Mesendoderm (in vitro differentiated cells): ENCODE data around the gene CD52.
A peak's percentile ranks its signal among the peaks of the same experiment; 100 is the strongest.

Source experiments
- DNase-seq: peaks from one replicate; pipeline ENCODE4 v3.0.0; 2013
- H2AK5ac ChIP-seq: 2 replicates; pipeline ENCODE4 v1.6.1; 2013; ENCODE audit warnings: low read length, inconsistent platforms
- H2BK120ac ChIP-seq: 2 replicates; pipeline ENCODE4 v1.6.1; 2013; ENCODE audit warnings: low read depth, mild to moderate bottlenecking, low read length, moderate library complexity, mixed read lengths
- H2BK15ac ChIP-seq: replicated peaks from 2 replicates; pipeline ENCODE4 v1.6.1; 2013; ENCODE audit warnings: low read depth, mild to moderate bottlenecking, moderate library complexity
- H2BK5ac ChIP-seq: 2 replicates; pipeline ENCODE4 v1.6.1; 2013; ENCODE audit warnings: low read length, inconsistent platforms
- H3K18ac ChIP-seq: 2 replicates; pipeline ENCODE4 v1.6.1; 2013; ENCODE audit warnings: mild to moderate bottlenecking, low read length, mixed read lengths
- H3K23ac ChIP-seq: one replicate; pipeline ENCODE4 v1.6.1; 2013; ENCODE audit warnings: low read length
- H3K27ac ChIP-seq: 2 replicates; pipeline ENCODE4 v1.5.1; 2013; ENCODE audit warnings: low read depth, mild to moderate bottlenecking, inconsistent platforms, low read length, moderate library complexity
- H3K27me3 ChIP-seq: 2 replicates; pipeline ENCODE4 v1.6.1; 2013; ENCODE audit warnings: low read length, control low read depth, mild to moderate bottlenecking, inconsistent platforms; ENCODE audit not compliant: insufficient read depth, poor library complexity
- H3K36me3 ChIP-seq: 2 replicates; pipeline ENCODE4 v1.6.1; 2013; ENCODE audit warnings: low read length, inconsistent platforms; ENCODE audit not compliant: control insufficient read depth, insufficient read depth
- H3K4ac ChIP-seq: one replicate; pipeline ENCODE4 v1.6.1; 2013; ENCODE audit warnings: low read depth, mild to moderate bottlenecking, low read length, moderate library complexity
- H3K4me1 ChIP-seq: 2 replicates; pipeline ENCODE4 v1.6.1; 2013; ENCODE audit warnings: low read depth, low read length, inconsistent platforms; ENCODE audit not compliant: control insufficient read depth
- H3K4me2 ChIP-seq: 2 replicates; pipeline ENCODE4 v1.6.1; 2013; ENCODE audit warnings: low read length
- H3K4me3 ChIP-seq: 2 replicates; pipeline ENCODE4 v1.5.1; 2013; ENCODE audit warnings: mild to moderate bottlenecking, low read length
- H3K56ac ChIP-seq: one replicate; pipeline ENCODE4 v1.6.1; 2013; ENCODE audit warnings: low read length
- H3K79me1 ChIP-seq: 2 replicates; pipeline ENCODE4 v1.6.1; 2013; ENCODE audit warnings: low read length, inconsistent platforms
- H3K79me2 ChIP-seq: 2 replicates; pipeline ENCODE4 v1.6.1; 2013; ENCODE audit warnings: mild to moderate bottlenecking, low read length; ENCODE audit not compliant: control insufficient read depth, insufficient read depth
- H3K9ac ChIP-seq: 2 replicates; pipeline ENCODE4 v1.6.1; 2013; ENCODE audit warnings: low read length, inconsistent platforms
- H4K5ac ChIP-seq: one replicate; pipeline ENCODE4 v1.6.1; 2013; ENCODE audit warnings: low read length
- H4K8ac ChIP-seq: one replicate; pipeline ENCODE4 v1.6.1; 2013; ENCODE audit warnings: low read depth, mild to moderate bottlenecking, control low read depth, low read length, moderate library complexity
- WGBS: extraction: QIAGEN DNeasy Blood & Tissue Kit; methylation state at CpG from one replicate; pipeline ENCODE4 v1.1.7; 2013; ENCODE audit warnings: low lambda C conversion rate, missing lambda C conversion rate; ENCODE audit not compliant: insufficient coverage; ENCODE audit errors: extremely low coverage; 5-methylcytosine and 5-hydroxymethylcytosine counted together

The CD52 gene

GRCh38 chr1:26314501-26314900, 3.3 kb upstream of the CD52 start:
- WGBS: no CpG with 5 or more reads among the region's 5 CpGs
- H3K56ac ChIP-seq: no peak overlapping the region

GRCh38 chr1:26315874-26316850, 1.6 kb upstream of the CD52 start:
- no CpG with 5 or more reads among the region's 8 CpGs for WGBS
- Histone ChIP-seq H3K4me2 (no peak overlapping the region), H2BK15ac (no peak overlapping the region), H3K27me3 (no peaks in the 10 kb centered on the region), H3K27ac (no peak overlapping the region), H4K5ac (no peak overlapping the region), H2BK120ac (no peak overlapping the region), H3K79me2 (no peaks in the 10 kb centered on the region), H2AK5ac (no peak overlapping the region), H3K9ac (no peak overlapping the region), H3K4me3 (no peak overlapping the region), H4K8ac (no peak overlapping the region), H3K79me1 (no peaks in the 10 kb centered on the region), H3K18ac (no peak overlapping the region), H2BK5ac (no peak overlapping the region), H3K4me1 (peaks cover 2% of the 10 kb centered on the region), H3K36me3 (no peaks in the 10 kb centered on the region), H3K4ac (no peak overlapping the region), H3K23ac (no peak overlapping the region), H3K56ac (no peak overlapping the region)
- no peak for DNase-seq

More at GRCh38 chr1:26314501-26314900, 3.3 kb upstream of the CD52 start:
- no peak overlapping the region for H2BK120ac ChIP-seq
- no peaks in the 10 kb centered on the region for H3K36me3 ChIP-seq
- H4K8ac ChIP-seq: no peak overlapping the region
- H3K23ac ChIP-seq: no peak overlapping the region
- H2AK5ac ChIP-seq: no peak overlapping the region
- H3K18ac ChIP-seq: no peak overlapping the region
- H3K9ac ChIP-seq: no peak overlapping the region
- no peaks in the 10 kb centered on the region for H3K79me2 ChIP-seq
- no peaks in the 10 kb centered on the region for H3K27me3 ChIP-seq
- H3K4me3 ChIP-seq: no peak overlapping the region
- no peak overlapping the region for H2BK15ac ChIP-seq
- DNase-seq: no peak
- H3K4ac ChIP-seq: no peak overlapping the region
- H3K79me1 ChIP-seq: no peaks in the 10 kb centered on the region
- H3K4me2 ChIP-seq: no peak overlapping the region
- peaks cover 2% of the 10 kb centered on the region for H3K4me1 ChIP-seq
- H2BK5ac ChIP-seq: no peak overlapping the region
- H3K27ac ChIP-seq: no peak overlapping the region
- H4K5ac ChIP-seq: no peak overlapping the region

- Histone ChIP-seq H3K4me2 (no peak overlapping the region), H3K4ac (no peak overlapping the region), H3K27ac (no peak overlapping the region), H2AK5ac (no peak overlapping the region), H3K23ac (no peak overlapping the region), H3K79me2 (no peaks in the 10 kb centered on the region), H4K8ac (no peak overlapping the region), H2BK5ac (no peak overlapping the region), H3K56ac (peak overlapping the region; percentile 29), H3K36me3 (no peaks in the 10 kb centered on the region), H4K5ac (no peak overlapping the region), H2BK15ac (no peak overlapping the region), H3K18ac (no peak overlapping the region), H2BK120ac (no peak overlapping the region), H3K9ac (peak overlapping the region; percentile 12), H3K4me3 (no peak overlapping the region), H3K4me1 (peaks cover 2% of the 10 kb centered on the region), H3K27me3 (no peaks in the 10 kb centered on the region), H3K79me1 (no peaks in the 10 kb centered on the region)
- no peak for DNase-seq
- no CpG with 5 or more reads among the region's 2 CpGs for WGBS
Observed at GRCh38 chr1:26317146-26317545, 612 bp upstream of the CD52 start.

GRCh38 chr1:26318338-26319064, 743 bp downstream of the CD52 start:
- no peak for DNase-seq
- WGBS: no CpG with 5 or more reads among the region's 9 CpGs
- Histone ChIP-seq H2AK5ac (no peak overlapping the region), H3K9ac (no peak overlapping the region), H3K4me2 (no peak overlapping the region), H4K5ac (no peak overlapping the region), H2BK5ac (no peak overlapping the region), H2BK15ac (no peak overlapping the region), H3K4me3 (no peak overlapping the region), H3K79me1 (no peaks in the 10 kb centered on the region), H3K18ac (no peak overlapping the region), H3K23ac (no peak overlapping the region), H3K27me3 (no peaks in the 10 kb centered on the region), H3K56ac (no peak overlapping the region), H2BK120ac (no peak overlapping the region), H3K27ac (no peak overlapping the region), H3K4me1 (peaks cover 2% of the 10 kb centered on the region), H3K4ac (no peak overlapping the region), H3K79me2 (no peaks in the 10 kb centered on the region), H4K8ac (no peak overlapping the region), H3K36me3 (no peaks in the 10 kb centered on the region)

- no peak for DNase-seq
- no peak overlapping the region for H2AK5ac ChIP-seq
- no peak overlapping the region for H2BK5ac ChIP-seq
- H3K27ac ChIP-seq: no peak overlapping the region
- no peak overlapping the region for H2BK120ac ChIP-seq
- no peak overlapping the region for H4K8ac ChIP-seq
- no peak overlapping the region for H2BK15ac ChIP-seq
- H3K56ac ChIP-seq: no peak overlapping the region
- H3K36me3 ChIP-seq: no peaks in the 10 kb centered on the region
- WGBS: no CpG with 5 or more reads among the region's 2 CpGs
- no peak overlapping the region for H3K4ac ChIP-seq
- no peaks in the 10 kb centered on the region for H3K79me2 ChIP-seq
- H3K23ac ChIP-seq: no peak overlapping the region
- H3K4me1 ChIP-seq: peaks cover 2% of the 10 kb centered on the region
- H3K4me2 ChIP-seq: no peak overlapping the region
- H3K4me3 ChIP-seq: no peak overlapping the region
- no peaks in the 10 kb centered on the region for H3K27me3 ChIP-seq
- no peak overlapping the region for H3K9ac ChIP-seq
- H3K79me1 ChIP-seq: no peaks in the 10 kb centered on the region
- H4K5ac ChIP-seq: no peak overlapping the region
- no peak overlapping the region for H3K18ac ChIP-seq
Observed at GRCh38 chr1:26320896-26321295, 3.1 kb downstream of the CD52 start.
